AG09319 (cell line): ENCODE data around the gene INHBE.

Experiments
- DNase-seq: peaks from one replicate; pipeline ENCODE4 v3.0.0-alpha.2; 2010; ENCODE audit warnings: low read depth; ENCODE audit errors: extremely low read depth
- TF ChIP-seq, protein P1 (sequence below): IDR thresholded peaks from 2 replicates; pipeline ENCODE4 v1.5.1; 2011; ENCODE audit warnings: low read depth, mild to moderate bottlenecking, inconsistent platforms, low read length, moderate library complexity

Gene INHBE

DNA sequence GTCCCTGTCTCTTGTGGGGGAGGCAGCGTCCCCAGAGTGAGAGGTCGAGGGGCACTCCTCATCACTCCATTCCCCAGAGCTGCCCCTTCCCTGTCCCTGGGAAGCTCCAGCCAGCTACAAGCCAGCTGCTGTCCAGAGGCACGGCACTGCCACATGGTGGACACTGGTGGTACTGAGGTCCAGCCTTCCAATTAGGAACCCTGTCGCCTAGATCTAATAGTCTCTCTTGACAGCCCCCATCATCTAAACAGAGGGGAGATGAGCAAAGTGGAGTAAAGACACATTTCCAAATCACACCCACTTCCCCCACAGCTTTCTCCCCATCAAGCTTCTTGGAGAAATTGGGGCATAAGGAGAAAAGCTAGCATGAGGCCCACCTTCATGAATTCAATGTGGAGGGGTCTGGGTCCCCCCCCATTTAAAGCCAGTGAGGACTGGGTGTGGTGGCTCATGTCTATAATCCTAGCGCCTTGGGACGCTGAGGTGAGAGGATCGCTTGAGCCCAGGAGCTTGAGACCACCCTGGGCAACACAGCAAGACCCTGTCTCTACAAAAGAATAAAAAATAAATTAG is 2.1 kb upstream of the INHBE start:
- TF ChIP-seq, protein P1, sequence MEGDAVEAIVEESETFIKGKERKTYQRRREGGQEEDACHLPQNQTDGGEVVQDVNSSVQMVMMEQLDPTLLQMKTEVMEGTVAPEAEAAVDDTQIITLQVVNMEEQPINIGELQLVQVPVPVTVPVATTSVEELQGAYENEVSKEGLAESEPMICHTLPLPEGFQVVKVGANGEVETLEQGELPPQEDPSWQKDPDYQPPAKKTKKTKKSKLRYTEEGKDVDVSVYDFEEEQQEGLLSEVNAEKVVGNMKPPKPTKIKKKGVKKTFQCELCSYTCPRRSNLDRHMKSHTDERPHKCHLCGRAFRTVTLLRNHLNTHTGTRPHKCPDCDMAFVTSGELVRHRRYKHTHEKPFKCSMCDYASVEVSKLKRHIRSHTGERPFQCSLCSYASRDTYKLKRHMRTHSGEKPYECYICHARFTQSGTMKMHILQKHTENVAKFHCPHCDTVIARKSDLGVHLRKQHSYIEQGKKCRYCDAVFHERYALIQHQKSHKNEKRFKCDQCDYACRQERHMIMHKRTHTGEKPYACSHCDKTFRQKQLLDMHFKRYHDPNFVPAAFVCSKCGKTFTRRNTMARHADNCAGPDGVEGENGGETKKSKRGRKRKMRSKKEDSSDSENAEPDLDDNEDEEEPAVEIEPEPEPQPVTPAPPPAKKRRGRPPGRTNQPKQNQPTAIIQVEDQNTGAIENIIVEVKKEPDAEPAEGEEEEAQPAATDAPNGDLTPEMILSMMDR = peak; percentile 94
- DNase-seq = peak; percentile 38

- TF ChIP-seq, protein P1 = no peak
- DNase-seq = no peak
These were observed 918 bp upstream of the INHBE start for GRCh38 chr12:57454213-57454565.

GRCh38 chr12:57455374-57456144 is 452 bp downstream of the INHBE start:
- DNase-seq = no peak
- TF ChIP-seq, protein P1 = no peak

DNA sequence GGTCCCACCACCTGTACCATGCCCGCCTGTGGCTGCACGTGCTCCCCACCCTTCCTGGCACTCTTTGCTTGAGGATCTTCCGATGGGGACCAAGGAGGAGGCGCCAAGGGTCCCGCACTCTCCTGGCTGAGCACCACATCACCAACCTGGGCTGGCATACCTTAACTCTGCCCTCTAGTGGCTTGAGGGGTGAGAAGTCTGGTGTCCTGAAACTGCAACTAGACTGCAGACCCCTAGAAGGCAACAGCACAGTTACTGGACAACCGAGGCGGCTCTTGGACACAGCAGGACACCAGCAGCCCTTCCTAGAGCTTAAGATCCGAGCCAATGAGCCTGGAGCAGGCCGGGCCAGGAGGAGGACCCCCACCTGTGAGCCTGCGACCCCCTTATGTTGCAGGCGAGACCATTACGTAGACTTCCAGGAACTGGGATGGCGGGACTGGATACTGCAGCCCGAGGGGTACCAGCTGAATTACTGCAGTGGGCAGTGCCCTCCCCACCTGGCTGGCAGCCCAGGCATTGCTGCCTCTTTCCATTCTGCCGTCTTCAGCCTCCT is 1.1 kb downstream of the INHBE start:
- no peak for DNase-seq
- TF ChIP-seq, protein P1 = peak; percentile 52

DNA sequence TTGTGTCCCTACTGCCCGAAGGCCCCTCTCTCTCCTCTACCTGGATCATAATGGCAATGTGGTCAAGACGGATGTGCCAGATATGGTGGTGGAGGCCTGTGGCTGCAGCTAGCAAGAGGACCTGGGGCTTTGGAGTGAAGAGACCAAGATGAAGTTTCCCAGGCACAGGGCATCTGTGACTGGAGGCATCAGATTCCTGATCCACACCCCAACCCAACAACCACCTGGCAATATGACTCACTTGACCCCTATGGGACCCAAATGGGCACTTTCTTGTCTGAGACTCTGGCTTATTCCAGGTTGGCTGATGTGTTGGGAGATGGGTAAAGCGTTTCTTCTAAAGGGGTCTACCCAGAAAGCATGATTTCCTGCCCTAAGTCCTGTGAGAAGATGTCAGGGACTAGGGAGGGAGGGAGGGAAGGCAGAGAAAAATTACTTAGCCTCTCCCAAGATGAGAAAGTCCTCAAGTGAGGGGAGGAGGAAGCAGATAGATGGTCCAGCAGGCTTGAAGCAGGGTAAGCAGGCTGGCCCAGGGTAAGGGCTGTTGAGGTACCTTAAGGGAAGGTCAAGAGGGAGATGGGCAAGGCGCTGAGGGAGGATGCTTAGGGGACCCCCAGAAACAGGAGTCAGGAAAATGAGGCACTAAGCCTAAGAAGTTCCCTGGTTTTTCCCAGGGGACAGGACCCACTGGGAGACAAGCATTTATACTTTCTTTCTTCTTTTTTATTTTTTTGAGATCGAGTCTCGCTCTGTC is 1.8 kb downstream of the INHBE start:
- DNase-seq = no peak
- TF ChIP-seq, protein P1 = no peak

DNA sequence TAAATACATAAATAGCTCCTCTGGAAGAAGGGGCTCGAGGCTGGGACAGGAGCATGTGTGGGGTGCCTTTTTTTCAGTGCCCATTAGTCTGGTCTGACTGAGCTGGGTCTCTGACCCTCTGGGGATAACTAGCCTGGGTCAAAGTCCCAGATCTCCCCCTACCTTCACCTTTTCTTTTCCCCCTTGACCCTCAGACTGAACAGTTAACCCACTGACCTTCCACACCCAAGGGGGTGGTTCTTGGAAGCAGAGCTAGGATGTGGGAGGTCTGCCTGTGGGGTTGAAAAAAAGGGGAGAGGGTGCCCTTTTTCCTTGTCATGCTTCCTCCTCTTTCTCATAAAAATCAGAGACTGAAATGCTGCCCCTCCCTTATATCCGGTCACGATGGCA is 3.6 kb downstream of the INHBE start:
- DNase-seq = no peak
- TF ChIP-seq, protein P1 = no peak
